Dermis blood vessel endothelial cell (primary cell): Measurements from ENCODE around the gene MOAP1. TPM values are rescaled to one million over a fixed set of nuclear protein-coding genes. Genes with fewer than 3 reads are reported as not detected.
"Not testable (repeated sequence)": the region's sequence is repeated elsewhere in the genome, so short reads cannot be mapped to it uniquely, and the experiment has no call there.

ENCODE experiments used
- DNase-seq: peaks from one replicate; pipeline ENCODE4 v3.0.0; 2010
- total RNA-seq: library from RNA; depleted of rRNA; stranded (reverse); fragments of >200 nt; gene quantifications from 2 replicates; pipeline ENCODE4 v1.2.3, GENCODE V29; 2014

The MOAP1 gene
- total RNA-seq, 1 donor from 2014 or later: 30.6 TPM

DNA sequence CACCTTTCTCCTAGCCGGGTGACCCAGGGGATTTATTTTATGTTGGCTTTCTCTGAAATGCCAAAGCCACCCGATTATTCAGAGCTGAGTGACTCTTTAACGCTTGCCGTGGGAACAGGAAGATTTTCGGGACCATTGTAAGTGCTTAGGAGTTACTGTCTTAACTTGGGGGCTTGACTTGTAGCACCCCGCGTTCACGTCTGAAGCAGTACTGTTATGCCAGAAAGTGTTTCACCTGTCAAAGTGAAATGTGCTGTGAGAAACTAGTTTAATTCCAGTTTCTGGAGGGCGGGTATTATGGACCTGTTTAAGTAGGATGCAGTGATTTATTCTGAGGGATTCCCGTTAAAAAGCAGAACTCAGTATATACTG lies 638 bp upstream of the MOAP1 start:
- no peak for DNase-seq

DNA sequence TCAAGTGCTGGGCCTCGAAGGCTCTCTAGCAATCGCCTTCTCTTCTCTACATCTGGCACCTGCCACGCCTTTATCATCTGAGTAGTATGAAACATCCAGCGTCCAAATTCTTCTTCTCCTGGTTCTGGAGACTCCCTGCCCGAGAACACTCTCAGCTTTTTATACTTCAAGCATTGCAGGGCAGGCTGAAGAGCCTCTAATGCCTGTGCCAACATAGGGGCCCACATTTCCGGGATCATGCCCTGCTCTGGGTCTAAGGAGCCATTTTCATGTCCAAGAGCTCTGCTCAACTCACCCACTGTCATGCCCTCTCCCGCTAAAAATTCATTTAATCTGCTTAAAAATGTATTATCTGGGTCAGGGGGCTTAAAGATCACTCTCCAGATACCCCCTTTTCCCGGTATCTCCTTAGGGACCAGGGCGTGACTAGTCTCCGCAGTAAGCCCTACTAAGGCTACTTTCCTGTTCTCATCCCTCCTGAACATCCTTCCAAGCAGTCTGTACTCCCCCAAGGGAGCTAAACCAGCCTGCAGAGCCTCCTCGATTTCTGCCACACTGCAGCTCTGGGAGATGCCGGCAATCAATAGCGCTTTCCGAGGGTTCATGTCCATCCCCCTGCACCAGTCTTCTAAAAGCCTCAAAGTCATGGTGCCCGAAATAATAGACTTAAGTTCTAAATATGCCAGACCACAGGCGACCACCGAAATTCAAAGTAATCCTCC lies 940 bp downstream of the MOAP1 start:
- no peak for DNase-seq

DNA sequence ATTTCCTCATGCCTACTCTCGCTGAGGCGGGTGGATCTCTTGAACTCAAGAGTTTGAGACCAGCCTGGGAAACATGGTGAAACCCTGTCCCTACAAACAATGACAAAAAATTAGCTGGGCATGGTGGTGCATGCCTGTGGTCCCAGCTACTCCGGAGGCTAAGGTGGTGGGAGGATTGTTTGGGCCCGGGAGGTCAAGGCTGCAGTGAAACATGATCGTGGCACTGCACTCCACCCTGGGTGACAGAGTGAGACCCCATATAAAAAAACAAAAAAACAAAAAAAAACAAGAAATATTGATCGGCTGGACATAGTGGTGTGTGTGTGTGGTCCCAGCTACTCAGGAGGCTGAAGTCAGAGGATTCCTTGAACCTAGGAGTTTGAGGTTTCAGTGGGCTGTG lies 9.2 kb downstream of the MOAP1 start:
- DNase-seq: no peak

DNA sequence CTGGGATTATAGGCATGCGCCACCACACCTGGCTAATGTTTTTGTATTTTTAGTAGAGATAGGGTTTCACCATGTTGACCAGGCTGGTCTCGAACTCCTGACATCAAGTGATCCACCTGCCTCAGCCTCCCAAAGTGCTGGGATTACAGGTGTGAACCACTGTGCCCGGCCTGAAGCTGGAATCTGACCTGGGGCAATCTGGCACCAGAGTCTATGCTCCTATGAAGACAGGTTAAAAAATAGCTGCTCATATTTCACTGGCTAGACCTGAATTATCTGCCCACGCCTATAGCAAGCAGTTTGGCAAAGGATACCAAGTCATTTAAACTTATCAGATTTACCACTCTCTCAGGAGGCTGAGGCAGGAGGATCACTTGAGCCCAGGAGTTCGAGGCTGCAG lies 10.0 kb downstream of the MOAP1 start:
- not testable (repeated sequence) for DNase-seq

DNA sequence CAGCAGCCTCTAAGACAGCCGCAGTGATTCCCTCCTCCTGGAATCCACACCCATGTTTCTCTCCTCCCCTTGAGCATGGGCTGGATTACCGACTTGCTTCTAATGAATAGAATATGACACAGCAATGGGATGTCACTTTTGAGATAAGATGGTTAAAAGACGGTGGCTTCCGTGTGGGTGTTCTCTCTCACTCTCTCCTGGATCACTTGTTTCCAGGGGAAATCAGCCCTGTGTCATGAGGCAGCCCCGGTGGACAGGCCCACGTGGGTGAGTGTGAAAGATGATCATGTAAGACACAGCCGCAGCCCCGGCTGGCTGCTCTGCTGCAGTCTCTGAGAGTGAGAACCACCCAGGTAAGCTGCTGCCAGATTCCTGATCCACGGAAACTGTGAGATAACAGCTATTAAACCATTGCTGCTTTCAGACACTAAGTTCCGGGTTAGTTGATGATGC lies 10.7 kb downstream of the MOAP1 start:
- no peak for DNase-seq

DNA sequence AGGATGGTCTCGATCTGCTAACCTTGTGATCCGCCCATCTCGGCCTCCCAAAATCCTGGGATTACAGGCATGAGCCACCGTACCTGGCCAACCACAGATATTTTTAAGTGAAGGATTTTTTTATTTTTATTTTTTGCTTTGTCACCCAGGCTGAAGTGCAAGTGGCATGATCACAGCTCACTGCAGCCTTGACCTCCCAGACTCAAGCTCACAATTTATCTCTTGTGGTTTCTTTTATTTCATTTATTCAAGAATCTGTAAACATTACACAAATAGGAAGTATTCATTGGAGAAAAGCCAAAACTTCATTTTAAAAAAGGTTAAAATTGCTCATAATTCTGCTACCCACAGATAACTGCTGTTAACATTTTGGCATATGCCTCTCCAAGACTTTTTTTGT lies 13.3 kb downstream of the MOAP1 start:
- DNase-seq: no peak

DNA sequence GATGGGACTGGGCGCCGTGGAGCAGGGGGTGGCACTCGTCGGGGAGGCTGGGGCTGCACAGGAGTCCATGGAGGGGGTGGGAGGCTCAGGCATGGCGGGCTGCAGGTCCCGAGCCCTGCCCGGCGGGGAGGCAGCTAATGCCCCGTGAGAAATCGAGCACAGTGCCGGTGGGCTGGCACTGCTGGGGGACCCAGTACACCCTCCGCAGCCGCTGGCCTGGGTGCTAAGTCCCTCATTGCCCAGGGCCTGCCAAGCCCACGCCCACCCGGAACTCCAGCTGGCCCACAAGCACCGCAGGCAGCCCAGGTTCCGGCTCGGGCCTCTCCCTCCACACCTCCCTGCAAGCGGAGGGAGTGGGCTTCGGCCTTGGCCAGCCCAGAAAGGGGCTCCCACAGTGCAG lies 14.6 kb downstream of the MOAP1 start:
- DNase-seq: not testable (repeated sequence)

DNA sequence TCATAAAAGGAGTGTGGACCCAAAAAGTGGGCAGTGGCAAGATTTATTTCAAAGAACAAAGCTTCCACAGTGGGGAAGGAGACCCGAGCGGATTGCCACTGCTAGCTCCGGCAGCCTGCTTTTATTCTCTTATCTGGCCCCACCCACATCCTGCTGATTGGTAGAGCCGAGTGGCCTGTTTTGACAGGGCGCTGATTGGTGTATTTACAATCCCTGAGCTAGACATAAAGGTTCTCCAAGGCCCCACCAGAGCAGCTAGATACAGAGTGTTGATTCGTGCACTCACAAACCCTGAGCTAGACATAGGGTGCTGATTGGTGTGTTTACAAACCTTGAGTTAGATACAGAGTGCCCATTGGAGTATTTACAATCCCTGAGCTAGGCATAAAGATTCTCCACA lies 15.1 kb downstream of the MOAP1 start:
- DNase-seq: not testable (repeated sequence)

DNA sequence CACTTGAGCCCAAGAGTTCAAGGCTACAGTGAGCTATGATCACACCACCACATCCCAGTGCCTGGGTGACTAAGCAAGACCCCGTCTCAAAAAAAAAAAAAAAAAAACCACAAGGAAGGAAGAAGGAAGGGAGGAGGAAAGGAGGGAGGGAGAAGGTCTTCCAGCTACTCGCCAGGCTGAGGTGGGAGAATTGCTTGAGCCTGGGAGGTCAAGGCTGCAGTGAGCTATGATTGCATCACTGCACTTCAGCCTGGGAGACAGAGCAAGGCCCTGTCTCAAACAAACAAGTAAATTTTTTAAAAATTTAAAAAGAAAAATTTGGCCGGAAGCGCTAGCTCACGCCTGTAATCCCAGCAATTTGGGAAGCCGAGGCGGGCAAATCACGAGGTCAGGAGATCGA lies 16.1 kb downstream of the MOAP1 start:
- DNase-seq: not testable (repeated sequence)

DNA sequence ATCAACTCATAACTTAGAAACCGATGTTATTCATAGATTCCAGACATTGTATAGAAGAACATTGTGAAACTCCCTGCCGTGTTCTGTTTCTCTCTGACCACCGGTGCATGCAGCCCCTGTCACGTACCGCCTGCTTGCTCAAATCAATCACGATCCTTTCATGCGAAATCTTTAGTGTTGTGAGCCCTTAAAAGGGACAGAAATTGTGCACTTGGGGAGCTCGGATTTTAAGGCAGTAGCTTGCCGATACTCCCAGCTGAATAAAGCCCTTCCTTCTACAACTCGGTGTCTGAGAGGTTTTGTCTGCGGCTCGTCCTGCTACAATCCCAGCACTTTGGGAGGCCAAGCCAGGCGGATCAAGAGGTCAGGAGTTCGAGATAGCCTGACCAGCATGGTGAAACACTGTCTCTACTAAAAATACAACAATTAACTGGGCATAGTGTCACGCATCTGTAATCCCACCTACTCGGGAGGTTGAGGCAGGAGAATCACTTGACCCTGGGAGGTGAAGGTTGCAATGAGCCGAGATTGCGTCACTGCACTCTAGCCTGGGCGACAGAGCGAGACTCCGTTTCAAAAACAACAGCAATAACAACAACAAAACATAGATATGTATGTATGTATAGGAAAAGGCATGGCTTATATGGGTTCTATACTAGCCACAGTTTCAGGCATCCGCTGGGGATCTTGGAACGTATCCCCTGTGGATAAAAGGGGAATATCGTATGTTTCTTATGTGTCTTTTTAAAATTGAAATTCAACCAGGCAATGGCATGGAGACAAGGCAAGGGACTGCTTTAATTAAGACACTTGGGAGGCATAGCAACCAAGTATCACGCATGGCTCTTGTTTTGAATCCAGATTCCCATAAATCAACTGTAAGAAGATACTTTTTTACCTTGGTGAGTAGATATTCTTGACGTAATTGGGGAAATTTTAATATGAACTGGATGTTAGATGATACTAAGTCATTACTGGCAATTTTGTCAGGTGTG lies 19.1 kb downstream of the MOAP1 start:
- DNase-seq: not testable (repeated sequence)

DNA sequence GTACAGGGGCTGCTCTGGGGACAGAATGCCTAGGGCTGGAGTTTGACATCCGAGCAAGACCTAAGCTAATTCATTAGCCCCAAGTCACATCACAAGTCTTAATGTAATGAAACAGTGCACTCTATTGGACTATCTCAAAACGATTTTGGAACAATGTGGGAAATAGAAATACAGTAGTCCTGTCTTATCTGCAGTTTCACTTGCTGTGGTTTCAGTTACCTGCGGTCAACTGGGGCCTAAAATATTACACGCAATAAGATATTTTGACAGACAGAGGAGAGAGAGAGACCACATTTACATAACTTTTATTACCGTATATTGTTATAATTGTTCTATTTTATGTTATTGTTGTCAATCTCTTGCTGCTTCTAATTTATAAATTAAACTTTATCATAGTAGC lies 21.1 kb downstream of the MOAP1 start:
- no peak for DNase-seq

DNA sequence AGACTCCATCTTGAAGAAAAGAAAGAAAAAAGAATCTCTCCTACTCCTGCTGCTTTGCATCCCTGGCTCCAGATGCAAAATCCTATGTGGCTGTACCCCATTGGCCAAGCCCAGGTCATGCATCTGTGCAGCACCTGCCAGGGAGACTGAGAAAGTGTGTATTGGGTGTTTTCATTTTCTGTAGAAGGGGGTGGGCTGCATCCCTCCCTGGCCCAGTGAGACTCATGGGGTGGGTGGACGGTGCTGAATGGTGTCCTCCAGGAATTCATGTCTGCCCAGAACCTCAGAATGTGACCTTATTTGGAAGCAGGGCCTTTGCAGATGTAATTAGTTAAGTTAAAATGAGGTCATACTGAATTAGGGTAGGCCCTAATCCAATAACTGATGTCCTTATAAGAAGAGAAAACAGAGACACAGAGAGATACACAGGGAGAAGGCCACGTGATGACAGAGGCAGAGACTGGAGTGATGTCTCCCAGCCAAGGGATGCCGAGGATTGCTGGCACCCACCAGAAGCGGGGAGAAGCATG lies 23.2 kb downstream of the MOAP1 start:
- DNase-seq: no peak

DNA sequence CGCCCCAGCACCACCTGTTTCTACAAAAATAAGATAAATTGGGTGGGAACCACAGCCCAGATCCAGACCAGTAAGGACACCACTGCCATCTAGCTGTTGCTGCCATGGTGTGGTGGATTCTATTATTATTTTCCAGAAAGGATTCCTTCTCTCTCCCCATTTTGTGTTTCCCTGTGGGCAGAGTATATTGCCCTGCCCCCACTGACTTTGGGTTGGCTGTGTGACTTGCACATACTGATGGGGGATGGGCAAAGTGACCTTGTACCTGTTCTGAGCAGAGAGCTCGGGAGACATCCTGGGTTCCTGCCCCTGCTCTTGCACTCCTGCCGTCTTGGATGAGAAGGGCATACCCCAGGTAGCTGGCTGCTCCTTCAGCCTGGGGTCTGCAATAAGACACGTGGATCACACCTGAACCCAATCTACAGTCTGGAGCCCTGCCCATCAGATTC lies 24.3 kb downstream of the MOAP1 start:
- peak; percentile 30 for DNase-seq

DNA sequence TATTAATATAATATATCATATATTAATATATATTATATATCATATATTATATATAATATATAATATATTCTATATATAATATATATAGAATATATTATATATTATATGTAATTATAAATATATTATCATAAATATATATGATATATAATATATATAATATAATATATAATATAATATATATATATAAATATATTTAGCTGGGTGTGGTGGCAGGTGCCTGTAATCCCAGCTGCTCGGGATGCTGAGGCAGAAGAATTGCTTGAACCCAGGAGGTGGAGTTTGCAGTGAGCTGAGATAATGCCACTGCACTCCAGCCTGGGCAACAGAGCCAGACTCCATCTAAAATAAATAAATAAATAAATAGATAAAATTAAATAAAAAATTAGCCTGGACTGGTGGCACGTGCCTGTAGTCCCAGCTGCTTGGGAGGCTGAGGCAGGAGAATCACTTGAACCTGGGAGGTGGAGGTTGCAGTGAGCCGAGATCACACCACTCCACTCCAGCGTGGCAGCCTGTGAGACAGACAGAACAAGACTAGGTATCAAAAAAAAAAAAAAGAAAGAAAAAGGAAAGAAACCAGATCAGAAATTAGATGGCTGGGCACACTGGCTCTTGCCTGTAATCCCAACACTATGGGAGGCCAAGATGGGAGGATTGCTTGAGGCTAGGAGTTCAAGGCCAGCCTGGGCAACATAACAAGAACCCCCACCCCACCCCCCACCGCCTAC lies 24.9 kb downstream of the MOAP1 start:
- not testable (repeated sequence) for DNase-seq

DNA sequence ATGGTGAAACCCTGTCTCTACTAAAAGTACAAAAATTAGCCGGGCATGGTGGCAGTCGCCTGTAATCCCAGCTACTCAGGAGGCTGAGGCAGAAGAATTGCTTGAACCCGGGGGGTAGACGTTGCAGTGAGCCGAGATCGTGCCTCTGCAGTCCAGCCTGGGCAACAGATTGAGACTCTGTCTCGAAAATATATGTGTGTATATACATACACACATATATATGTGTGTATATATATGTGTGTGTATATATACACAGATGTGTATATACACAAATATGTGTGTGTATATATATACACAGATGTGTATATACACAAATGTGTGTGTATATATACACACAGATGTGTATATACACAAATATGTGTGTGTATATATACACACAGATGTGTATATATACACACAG lies 26.3 kb downstream of the MOAP1 start:
- not testable (repeated sequence) for DNase-seq

DNA sequence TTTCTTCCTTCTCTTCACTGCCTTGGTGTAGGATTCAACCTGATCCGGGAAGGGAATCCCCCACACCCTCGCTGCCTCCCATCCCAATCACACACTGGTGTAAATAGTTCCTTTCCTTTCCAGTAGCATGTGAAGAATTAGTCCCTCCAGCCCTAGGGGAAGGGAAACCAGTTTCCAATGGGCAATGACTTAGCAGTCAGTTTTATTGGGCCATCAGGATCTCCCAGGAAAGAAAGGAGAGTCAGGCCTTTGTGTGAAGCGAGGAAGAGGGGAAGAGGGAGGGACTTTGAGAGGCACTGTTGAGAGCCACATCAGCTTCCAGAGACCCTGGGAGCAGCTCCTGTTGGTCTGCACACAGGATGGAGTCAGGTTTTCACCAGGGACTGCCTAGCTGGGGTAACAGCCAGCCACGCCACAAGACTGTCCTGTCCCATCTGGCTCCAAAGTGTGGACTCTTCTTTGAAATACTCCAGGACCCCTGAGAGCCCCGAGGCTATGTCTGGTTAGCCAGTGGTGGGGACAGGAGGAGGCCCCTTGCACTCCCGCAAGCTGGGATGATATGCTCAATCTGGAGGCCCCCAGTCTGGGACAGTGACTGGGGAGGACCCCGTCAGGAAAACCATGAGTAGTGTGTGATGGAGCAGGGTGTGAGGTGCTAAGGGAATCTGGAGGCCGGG lies 27.9 kb downstream of the MOAP1 start:
- no peak for DNase-seq

DNA sequence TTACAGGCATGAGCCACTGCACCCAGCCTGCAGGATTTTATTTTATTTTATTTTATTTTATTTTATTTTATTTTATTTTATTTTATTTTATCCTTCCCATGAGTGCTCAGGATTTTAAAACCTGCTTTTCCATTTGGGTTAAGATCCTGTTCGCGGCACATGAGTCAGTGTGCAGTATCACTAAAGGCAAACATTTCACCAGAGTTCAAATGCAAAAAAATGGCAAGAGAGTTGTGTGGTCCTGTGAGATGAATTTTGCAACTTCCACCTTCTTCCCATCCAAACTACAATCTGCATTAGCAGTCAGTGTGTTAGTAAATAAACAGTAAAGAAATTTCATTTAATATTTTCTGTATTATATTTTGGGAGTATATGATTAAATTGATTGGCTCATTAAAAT lies 29.0 kb downstream of the MOAP1 start:
- DNase-seq: no peak

DNA sequence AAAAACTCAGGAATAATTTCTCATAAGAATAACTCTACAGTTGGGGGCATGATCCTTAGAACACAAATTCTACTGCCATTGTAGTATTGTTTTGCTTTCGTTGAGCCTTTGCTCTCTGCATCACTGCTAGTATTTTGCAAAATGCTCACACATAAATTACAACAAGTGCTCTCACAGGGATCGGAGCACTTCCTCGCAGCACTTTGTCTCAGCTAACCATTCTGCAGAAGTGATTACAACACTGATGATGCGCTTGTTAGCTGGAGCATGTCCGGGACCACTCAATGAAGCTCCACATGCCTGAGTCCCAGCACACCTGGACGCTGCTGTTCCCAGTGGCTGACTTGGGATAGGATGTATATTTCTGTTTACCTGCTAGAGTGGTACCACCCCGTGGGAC lies 31.6 kb downstream of the MOAP1 start:
- DNase-seq: no peak

DNA sequence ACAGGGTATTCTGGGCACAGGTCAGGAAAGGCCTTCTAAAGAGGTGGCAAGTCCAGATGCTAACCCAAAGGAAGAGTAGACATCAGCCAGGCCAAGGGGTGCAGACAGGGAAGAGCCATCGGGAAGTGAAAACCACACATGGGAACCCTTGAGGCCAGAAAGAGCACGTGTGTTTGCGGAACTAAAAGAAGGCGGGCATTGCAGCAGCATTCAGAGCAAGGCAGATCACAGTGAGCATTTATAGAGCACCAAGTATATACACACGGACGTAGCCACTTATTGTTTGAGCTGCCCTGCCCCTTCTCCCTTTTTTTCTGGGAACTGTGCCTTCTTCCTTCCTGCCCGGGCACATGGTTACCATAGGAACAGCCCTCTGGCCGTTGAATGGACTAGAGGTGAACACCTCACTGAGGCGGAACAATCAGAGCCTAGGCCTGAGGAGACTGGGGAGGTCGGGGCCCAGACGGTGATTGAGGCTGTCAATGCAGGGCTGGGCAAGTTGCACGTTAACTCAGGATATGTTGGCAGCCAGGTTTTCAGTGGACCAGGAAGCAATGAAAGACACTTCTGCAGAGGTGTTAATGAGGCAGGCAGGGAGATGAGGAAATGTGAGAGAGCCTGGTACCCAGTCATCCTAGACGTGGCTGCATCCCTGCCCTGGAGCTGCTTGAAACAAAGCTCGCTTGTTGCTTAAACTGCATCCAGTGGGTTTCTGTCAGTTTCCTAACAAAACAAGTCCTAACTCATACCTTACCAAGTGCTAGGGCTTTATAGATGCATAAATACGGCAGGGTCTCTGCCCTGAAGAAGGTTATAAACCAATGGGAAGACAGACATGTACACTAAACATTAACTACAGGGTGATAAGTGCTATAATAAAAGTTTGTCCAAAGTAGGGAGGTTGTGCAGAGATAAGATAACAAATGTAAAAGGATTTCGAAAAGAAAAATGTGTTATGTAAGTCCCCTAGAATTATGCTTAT lies 34.2 kb downstream of the MOAP1 start:
- DNase-seq: peak; percentile 30

DNA sequence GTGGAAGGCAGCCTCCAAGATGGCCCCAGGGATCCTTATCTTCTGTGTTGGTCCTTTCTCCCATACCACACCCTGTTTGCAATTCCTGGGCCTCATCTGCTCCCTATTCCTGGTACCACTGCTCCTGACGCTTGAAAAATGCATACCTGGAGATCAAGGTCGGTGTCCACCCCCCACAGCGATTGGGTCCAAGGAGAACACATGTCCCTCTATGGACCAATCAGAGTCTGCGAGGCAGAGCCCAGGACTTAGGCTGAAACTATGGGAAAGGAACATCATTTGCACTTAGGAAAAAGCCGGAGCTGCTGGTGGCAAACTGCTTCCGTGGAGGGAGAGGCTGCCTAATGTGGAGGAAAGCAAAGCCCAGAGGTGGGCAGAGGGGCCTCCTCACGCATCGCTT lies 35.7 kb downstream of the MOAP1 start:
- no peak for DNase-seq

DNA sequence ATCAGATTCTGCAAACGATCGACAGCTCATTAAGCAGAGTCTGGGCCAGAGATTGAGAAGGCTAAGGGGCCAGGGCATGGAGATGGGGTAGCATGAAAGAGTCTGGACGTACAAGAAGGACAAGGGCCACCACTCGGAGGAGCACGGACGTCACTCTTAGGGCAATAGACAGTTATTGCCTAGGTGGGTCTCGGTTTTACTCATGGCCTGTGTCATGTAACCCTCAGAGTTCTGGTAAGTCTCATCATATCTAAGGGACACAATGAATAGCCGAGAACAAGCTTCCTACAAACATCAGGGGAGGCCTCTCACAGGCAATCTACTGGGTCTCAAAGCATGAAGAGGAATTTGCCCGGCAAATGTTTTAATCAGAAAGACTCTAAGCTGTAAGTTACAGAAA lies 38.6 kb downstream of the MOAP1 start:
- DNase-seq: no peak
